ENCODE results near the gene TOM1L1. TPM values are rescaled to one million over a fixed set of nuclear protein-coding genes. Genes with fewer than 3 reads are reported as not detected.

The TOM1L1 gene
- polyA plus RNA-seq, 3 donors: 78.6 to 129 (median 97.5) TPM

DNA sequence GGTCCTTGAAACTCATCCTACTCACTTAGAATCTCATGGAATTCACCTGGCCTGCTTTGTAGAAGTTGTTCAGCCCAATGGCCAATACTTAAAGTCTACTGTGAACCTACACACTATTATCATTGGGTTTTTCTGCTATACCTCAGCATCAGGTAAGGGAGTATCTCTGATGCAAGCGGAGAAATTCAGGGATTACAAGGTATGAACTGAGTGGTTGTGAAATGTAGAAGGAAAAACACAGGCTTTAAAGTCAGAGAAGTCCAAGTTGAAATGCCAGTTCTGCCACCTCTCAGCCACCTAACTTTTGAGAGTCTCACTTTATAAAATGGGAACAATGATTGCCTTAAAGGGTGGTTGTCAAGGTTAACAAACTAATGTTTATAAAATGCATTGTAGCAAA lies 36.8 kb downstream of the TOM1L1 start:
- DNase-seq: no peak

DNA sequence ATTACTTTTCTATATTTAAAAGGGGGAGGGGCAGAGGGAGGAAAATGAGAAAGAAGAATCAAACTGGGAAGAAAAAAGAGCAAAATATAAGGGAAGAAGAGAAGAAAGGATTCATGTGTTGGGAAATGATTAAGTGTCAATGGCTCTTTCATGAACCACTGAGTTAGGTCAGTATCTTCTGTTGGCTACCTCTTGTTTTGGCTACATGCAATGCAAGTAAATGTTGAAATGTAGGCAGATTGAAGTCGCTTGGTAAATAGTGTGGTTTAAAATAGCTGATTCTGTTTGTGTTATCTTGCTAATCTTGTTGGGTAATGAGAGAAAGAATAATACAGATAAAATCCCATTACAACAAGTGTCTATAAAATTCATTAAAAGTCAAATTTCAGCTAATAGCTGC lies 40.6 kb downstream of the TOM1L1 start:
- no peak for DNase-seq

DNA sequence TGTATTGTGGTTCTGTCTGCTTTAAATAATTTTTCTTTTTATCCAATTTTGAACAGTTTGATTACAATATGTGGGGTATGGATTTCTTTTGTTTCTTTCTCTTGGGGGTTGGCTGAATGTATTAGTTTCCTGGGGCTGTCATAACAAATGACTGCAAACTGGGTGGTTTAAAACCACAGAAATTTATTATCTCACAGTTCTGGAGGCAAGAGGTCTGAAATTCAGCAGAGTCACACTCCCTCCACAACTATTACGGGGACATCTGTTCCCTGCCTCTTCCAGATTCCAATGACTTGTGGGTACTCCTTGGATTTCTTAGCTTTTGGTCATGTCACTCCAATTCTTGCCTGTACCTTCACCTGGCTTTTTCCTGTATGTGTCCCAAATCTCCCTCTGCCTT lies 44.1 kb downstream of the TOM1L1 start:
- DNase-seq: no peak

DNA sequence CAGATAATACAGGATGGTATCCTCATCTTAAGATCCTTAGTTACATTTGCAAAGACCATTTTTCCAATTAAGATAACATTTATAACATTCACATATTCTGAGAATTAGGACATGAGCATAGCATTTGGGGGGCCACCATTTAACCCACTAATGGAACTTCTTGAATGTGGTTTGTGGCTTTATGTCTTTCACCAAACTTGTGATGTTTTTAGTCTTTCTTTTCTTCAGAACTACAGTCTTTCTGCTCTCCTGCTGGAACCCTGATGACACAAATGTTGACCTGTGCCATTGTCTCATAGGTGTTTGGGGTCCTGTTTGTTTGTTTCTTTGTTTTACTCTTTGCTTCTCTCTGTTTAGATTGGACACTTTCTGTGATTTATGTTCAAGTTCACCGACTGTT lies 44.6 kb downstream of the TOM1L1 start:
- no peak for DNase-seq

DNA sequence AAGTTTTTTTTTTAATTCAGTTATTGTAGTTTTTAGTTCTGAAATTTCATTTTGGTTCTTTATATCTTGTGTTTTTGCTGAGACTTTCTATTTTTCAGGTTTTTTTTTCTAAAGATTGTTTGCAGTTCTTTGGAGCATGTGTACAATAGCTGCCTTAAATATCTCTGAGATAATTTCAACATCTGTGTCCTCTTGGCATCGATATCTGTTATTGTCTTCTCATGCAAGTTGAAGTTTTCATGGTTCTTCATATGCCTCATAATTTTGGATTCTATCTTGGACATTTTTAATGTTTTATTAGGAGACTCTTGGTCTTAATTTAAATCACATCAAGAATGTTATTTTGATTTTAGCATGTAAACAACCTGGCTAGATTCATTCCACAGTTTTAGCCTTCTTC lies 45.0 kb downstream of the TOM1L1 start:
- DNase-seq: no peak

DNA sequence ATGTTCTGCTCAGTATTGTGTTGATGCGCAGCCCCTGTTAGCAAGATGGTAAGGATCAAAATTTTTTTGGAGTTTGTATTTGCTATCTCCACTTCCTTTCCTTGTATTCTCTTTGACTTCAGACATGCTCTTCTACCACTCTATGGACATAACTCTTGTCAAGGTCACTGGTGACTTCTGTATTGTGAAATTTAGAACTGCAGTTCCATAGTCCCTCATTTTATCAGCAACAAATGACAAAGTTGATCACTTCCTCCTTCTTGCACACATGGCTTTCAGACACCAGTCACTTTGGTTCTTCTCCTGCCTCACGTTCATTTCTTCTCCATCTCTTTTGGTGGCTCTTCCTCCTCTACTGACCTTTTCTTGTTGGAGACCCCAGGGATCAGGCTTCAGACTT lies 46.7 kb downstream of the TOM1L1 start:
- DNase-seq: no peak

DNA sequence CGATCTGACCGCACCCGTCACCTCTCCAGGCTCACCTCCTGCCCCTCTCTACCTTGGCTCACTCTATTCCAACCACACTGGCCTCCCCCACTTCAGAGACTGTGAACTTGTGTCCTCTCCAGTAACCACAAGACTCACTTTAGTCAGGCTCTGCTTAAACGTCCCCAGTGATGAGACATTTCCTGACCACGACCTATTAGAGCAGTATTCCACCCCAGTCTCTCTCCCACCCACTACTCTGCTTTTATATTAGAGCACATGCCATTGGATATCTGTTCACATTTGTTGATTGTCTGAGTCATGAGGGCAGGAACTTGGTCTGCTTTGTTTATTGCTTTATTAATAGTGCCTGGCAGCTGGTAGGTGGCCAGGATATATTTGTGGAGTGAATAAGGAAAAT lies 47.7 kb downstream of the TOM1L1 start:
- no peak for DNase-seq

DNA sequence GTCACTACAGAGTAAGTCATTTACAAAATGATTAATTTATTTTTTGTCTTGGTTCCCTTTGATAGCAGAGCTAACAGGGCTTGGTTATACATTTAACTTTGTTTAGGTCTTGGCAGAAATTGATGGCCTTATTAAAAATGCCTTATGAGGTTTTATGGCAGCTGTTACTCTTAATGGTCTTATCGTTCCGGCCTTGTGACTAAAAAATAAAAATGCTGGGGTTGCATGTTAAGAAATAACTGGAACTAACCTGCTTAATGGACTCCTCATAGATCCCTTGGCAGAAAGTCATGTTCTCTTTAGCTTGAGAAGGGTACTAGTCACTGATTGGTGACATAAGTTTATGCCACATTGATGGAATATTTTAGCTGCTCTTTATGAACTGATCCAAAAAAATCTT lies 49.5 kb downstream of the TOM1L1 start:
- no peak for DNase-seq

DNA sequence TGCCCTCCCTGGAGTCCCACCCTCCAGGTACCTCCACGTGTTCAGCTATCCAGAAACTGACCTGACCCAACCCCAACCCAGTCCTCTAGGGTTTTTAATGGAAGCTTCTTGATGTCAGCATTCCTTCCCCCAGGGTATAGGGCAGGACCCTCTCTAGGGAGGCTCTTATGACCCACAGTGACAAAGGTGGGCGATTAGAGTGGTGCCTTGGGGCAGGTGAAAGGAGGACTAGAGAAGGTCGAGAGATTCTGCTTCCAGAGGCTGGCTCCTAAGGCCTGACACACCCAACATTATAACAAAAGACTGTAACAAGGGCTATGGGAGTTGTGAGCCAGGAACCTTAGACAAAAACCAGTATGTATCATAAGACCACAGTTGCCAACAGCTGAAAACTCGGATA lies 50.6 kb downstream of the TOM1L1 start:
- no peak for DNase-seq

DNA sequence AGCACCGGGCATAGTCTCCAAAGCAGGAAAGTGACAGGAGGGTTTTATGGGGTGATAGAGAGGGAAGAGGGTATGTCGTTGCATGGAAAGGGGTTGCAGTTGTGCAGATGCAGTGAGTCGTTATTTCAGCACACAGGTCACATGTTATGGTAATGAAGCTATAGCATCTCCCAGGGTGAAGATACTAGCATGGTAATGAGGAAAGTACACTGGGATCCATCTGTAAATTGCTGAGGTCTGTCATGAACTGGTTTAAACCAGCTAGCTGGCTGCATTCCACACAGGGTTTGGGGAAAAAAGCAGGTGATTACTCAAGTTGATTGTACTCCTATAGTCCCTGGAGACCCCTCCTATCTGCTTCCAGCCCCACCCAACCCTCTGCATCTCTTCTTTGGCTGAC lies 56.1 kb downstream of the TOM1L1 start:
- no peak for DNase-seq

DNA sequence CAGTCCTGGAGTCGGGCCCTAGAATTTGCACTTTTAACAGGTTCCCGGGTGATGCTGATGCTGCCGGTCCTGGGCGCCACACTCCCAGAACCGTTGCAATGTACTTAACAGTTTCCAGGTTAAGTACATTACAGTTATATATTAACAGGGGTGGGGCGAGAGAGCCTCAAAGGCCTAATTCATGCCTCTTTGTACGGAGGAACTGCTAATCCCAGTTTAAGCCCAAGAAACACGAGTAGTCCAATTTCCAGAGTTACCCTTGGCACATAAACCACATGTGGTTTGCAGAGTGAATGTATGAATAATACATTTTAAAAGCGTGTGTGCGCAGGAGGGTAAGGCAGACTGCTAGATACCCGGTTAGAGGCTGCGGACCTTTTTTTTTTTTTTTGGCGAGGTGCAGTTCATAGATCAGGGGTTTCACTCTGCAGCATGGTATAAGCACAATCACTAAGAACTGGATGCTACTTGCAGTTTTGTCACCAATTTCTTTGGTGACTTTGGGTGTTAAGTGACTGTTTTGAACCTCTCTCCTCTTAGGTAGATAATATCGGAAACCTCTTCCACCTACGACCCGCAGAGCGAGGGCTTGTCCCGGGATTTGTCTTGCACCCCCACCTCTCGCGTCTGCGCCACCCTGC lies 67.1 kb downstream of the TOM1L1 start:
- peak; percentile 42 for DNase-seq

DNA sequence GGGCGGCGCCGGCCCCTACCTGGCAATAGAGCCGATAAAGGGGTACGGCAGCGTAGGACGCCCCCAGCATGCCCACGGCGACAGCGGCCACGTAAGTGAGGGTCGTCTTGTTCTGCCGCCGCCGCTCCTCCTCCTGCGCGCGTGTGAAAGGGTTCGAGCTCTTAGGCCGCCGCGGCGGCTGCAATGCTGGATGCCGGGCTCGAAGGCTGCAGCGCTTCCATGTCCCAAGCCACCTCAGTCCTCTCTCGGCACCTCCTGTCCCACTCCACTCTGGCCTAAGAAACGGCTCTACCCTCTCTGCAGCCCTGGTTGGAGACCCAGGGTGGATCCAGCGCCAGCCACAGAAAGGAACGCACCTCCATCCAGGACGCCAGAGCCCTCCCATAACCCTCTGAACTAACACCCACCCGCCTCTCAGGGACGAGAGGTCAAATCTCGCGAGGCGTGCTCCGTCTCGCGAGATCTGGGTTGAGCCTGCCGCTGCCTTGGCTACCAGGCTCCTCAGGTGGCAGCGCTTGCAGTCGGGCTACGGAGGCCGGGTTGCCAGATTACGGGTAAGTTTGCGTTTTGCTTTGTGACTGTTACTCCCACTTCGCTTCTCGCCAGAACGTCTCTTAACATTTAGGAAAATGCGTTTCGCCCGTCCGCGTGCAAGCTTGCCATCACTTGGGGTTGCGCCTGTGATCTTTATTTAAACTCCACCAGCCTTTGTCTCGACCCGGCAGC lies 67.8 kb downstream of the TOM1L1 start, which contains the start of the genes COX11 and STXBP4:
Gene COX11, minus strand, starts transcription at position 393 of the 726 bp plus-strand sequence. Its CDS starts 8 bp downstream, at position 385.
Gene STXBP4, plus strand, starts transcription at position 504 of the 726 bp plus-strand sequence. CDS start 17,455 bp downstream, outside the sequence.
- peak; percentile 98 for DNase-seq

DNA sequence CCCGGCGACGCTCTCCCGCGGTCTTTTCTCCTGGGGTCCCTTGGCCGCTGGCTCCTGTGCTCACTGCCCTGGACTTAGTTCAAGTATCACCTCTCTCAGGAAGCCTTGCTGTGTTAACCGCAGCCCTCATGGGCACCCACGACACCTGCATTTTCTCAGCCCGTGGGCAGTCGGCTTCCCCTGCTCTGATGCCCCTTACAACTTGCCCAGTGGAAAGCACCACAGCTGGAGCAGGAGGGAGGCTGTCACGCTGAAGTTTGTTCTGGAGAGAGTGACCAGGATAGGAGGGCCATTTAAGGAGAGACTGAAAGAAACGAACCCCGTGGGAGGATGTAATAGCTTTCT lies 68.3 kb downstream of the TOM1L1 start:
- no peak for DNase-seq

DNA sequence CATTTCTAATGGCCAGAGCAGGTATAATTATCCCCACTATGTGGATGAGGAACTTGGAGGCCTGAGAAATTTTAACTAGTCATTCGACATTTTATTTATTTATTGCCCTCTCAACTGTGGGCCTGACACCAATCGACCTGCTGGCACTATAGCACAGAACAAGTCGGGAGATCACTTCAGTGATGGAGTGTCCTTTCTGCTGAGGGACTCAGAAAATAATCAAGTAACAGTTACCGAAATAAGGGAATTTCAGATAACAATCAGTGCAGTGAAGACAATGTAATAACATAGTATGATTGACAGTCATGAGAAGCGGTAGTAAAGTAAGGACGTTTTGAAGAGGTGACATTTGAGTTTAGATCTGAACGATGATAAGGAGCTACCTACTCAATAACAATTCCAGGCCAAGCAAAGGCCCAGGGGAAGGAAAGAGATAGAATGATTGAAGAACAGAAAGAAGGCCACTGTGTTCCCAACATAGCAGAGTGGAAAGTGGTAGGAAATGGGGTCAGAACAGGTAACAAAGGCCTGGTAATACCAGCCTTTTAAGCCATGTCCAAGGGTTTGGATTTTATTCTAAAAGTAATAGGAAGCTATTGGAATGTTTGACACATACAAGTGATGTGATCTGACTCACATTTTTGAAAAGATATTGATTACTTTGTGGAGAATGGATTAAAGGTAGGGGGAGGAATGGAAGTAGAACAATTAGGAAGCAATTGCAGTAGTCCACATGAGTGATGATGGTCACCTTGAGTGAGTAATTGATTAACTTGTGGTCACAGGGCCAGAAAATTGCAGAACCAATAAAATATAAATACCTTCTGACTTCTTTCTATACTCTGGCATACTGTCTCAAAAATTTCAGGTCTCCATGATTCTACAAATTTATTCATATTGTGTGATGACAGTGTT lies 69.3 kb downstream of the TOM1L1 start:
- DNase-seq: no peak

DNA sequence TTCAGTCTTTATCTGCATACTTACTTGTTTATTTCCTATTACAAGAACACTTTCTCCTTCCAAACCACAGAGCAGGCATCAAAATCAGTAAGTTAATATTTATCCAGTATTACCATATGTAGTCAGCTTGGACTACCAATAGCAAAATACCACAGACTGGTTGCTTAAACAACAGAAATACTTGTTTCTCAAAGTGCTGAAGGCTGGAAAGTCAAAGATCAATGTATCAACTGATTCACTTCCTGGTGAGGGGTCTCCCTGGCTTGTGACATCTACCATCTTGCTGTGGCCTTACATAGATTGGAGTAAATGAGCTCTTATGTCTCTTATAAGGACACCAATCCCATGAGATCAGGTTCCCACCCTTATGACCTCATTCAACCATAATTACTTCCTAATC lies 70.5 kb downstream of the TOM1L1 start:
- DNase-seq: no peak

DNA sequence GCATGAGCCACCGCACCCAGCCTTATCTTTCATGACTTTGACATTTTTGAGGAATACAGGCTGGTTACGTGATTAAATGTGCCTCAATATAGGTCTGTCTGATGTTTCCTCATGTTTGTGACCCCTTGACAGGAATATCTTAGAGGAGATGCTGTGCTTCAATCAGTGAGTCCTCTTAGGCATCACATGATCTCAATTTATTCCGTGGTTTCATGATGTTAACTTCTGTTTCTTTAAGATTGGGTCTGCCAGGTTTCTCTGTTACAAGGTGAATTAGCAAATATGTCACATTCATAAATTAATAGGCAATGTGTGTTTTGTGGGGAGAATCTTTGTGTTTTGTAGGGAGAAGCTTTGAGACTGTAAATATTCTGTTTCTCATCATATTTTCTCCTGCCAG lies 71.2 kb downstream of the TOM1L1 start:
- DNase-seq: no peak

DNA sequence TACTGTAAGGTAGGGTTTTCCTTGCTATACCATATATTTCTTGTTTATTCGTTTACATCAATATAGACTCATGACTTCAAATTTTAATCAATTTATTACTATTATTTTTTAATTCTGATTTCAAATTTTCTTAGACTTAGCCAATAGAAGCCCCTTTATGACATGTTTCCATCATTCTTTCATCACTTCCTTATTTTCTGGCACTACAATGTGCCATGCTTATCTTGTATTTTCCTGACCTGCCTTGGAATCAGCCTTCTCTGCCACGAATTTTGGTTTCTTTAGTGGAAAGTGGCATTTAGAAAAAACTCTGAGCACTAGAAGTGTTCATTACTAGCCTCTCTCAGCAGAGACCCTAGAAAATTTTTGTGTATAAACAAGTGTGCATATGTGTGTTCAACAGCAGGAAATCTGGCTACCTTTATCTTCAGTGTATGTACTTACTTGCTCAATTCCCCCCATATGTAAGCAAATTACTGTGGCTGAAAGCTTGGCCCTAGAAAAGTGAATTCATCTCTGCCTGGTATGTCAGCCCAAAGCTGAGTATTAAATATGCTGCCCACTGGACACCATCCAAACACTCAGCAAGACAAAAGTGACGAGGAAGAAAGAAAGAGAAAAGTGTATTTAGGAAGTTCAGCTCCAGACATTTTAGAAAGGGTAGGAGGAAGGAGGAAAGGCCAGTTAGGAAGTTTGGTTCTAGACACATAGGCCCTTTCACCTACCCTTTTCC lies 71.9 kb downstream of the TOM1L1 start:
- no peak for DNase-seq

DNA sequence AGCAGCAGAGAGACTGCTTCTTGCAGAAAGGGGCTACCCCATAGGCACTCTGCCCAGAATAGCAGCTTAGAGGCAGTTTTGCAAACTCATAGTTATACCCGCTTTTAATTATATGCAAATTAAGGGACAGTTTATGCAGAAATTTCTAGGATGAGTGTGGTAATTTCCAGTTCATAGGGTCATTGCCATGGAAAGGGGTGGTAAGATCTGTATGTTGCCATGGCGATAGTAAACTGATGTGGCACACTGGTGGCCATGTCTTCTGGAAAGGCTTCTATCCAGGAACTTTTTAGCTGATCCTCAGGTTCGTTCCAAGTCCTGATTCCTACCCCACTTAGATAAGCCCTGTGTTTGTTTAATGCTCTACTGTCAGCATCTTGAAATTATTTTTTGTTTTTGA lies 74.1 kb downstream of the TOM1L1 start:
- DNase-seq: no peak

DNA sequence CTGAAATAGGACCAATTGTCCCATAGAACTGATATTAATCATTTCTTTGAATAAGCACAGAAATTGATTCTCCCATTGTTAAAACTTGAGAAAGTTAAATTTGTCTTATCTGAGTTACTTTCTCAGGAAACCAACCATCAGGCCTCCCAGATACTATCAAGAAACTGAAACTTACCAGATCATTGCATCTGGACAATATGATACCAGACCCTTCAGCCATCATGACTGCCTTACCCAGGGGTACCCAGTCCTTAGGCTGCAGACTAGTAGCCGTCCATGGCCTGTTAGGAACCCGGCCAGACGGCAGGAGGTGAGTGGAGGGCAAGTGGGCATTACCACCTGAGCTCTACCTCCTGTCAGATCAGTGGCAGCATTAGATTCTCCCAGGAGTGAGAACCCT lies 75.7 kb downstream of the TOM1L1 start:
- DNase-seq: no peak

DNA sequence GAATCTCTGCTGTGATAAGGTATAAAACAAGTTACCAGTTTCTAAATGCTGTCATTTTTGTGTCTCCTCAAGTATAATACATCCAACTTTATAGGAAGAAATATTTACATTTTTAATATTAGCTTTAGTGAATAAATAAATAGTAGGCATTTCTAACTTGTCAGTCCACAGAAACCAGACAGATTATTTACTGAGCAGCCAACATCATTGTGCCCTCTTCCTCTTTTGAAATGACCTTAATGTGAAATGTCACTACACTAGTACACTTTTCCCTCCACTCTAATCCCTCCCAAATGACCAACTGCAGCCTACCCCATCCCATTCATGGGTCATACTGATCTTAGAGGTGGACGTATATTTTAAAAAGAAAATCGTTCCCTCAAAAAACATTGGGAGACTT lies 77.1 kb downstream of the TOM1L1 start:
- no peak for DNase-seq

DNA sequence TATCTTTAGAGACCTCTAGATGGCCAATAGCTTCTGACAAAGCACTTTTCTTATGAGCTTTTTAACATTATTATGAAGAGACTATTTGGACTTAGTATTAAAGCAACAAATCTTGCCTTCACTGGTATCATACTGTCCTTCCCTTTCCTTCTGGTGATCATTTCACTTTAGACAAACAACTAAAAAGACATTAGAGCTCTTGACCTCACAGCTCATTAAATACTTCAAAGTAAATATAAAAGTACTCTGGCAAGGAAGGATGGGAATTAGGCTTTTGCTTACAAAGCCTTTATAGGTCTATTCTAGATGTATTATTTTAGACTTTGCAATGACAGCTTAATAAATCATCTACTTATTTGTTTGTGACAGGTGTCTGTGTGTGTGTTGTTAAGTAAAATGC lies 79.0 kb downstream of the TOM1L1 start:
- DNase-seq: no peak

DNA sequence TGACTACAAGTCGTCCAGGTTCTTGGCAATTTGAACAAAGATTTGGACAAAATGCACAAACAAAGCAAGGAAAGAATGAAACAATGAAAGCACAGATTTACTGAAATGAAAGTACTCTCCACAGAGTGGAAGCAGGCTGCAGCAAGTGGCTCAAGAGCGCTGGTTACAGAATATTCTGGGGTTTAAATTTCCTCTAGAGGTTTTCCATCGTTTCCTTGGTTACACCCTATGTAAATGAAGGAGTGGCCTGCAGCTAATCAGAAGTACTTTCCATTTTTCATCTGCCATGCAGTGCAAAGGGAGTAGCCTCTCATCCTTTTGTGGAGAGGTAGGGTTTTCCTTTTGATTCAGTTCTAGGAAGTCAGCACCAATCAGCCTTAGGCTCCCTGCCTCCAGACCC lies 79.7 kb downstream of the TOM1L1 start:
- no peak for DNase-seq
